GM18508 (cell line): ENCODE data around the gene PLCH2.

ENCODE experiments used
- ATAC-seq: cut with Tn5 transposase; IDR thresholded peaks from one replicate; pipeline ENCODE4 v1.9.1; 2021; ENCODE audit warnings: moderate number of reproducible peaks; ENCODE audit not compliant: insufficient read depth, unreplicated experiment

Gene PLCH2

GRCh38 chr1:2495026-2495425 lies 18.9 kb downstream of the PLCH2 start:
- no peak for ATAC-seq

DNA sequence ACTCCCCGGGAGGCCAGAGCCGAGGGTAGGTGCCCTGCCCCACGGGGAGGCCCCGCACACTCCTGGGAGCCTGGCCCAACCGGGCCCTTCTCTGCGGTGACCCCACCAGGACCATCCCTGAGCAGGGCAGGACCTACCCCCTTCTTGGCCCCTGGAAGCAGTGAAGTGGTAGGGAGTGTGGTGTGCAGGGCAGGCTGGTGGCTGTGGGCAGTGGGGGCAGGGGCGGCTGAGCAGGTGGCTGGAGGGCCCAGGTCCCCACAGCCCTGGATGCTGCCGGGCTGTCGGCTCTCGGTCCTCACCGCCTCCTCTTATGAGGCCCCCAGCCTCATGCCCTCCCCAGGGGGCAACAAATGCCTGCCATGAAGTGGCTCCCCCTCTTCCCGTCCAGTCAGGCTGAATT lies 19.5 kb downstream of the PLCH2 start:
- no peak for ATAC-seq

DNA sequence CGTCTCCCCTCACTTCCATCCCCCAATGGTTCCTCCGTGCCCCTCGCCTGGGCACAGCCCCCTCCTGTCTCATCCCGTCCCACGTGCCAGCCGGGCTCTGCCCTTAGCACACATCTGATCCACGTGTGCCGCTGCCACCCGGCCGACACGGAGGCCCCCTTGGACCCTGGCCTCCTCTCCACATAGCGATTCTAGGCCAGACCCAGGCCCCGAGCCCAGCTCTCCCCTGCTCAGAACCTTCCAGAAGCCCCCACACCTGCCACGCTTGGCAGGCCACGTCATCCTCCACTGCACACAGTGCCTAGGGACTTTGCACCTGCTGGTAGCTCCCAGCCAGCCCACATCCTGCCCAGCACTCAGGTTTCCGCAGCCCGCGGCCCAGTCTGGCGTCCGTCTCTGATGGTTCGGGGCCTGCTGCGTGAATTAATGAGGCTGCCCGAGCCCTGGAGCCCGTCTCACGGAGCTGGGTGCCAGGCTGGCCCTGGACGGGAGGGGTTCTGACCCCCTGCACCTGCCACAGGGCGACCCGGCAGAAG lies 20.1 kb downstream of the PLCH2 start:
- no peak for ATAC-seq

DNA sequence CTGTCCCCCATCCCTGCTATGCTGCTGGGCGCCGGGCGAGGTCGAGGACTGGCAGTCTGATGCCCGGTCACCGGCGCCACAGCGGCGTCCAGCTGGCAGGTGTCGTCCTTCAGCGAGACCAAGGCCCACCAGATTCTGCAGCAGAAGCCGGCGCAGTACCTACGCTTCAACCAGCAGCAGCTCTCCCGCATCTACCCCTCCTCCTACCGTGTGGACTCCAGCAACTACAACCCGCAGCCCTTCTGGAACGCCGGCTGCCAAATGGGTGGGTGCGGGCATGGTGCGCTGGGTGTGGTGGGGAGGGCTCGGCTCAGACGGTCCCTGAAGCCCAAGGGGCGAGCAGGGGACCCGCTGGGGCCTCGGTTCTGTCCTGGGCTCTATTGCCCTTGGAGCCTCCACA lies 20.7 kb downstream of the PLCH2 start:
- ATAC-seq, result no peak

DNA sequence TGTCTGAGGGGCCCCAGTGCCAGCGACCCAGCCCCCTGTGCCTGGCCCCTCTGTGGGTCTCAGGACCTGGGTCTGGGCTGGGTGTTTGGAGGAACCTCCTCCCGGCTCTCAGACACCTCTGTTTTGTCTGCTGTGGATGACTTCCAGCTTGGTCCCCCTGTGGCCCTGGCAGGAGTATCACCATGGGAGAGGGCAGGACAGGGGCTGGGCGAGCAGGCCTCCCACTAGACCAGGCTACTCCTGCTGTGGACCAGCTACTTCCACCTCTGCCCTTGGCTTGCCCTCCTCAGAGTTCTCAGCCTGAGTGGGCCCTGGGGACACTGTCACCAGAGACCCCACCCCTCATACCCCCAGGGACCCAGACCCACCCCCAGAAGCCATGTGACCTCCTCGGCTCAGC lies 21.8 kb downstream of the PLCH2 start:
- ATAC-seq, result no peak

- ATAC-seq, result no peak
These were observed 22.6 kb downstream of the PLCH2 start for GRCh38 chr1:2498648-2499047.

GRCh38 chr1:2499260-2499659 lies 23.2 kb downstream of the PLCH2 start:
- ATAC-seq, result no peak

GRCh38 chr1:2499986-2500596 lies 24.0 kb downstream of the PLCH2 start:
- no peak for ATAC-seq

DNA sequence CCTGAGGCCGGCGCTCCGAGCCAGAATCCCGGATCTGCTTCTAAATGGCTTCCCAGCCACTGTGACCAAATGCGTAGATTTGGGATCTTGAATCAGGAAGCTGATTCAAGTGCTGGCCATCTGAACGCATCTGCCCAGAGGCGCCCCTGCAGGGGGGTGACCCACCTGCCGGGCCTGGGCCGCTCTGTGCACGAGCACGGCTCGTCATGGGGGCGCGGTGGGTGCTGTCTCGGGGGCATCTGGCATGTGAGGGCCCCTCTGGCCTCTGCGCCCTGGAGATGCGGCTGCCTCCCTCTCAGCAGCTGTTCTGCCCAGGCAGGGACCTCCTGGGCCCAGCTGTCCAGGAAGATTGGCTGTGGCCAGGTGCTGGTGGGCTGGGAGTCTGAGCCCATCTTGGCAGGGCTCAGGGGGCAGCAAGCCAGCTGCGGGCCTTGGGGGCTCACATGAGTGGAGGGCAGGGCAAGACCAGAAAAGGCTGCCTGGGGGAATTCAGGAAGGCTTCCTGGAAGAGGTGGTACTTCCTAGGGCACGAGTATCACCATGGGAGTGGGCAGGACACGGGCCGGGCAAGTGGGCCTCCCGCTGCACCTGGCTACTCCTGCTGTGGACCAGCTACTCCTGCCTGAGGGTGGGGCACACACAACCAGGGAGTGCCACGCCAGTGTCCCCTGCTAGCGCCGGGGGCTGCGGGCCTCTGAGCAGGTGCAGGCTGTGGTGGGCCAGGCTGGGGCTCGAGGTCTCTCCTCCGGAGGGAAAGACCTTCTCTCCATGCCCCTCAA lies 25.1 kb downstream of the PLCH2 start:
- no peak for ATAC-seq

GRCh38 chr1:2501820-2502119 lies 25.7 kb downstream of the PLCH2 start:
- no peak for ATAC-seq

GRCh38 chr1:2502210-2502609 lies 26.1 kb downstream of the PLCH2 start:
- no peak for ATAC-seq

DNA sequence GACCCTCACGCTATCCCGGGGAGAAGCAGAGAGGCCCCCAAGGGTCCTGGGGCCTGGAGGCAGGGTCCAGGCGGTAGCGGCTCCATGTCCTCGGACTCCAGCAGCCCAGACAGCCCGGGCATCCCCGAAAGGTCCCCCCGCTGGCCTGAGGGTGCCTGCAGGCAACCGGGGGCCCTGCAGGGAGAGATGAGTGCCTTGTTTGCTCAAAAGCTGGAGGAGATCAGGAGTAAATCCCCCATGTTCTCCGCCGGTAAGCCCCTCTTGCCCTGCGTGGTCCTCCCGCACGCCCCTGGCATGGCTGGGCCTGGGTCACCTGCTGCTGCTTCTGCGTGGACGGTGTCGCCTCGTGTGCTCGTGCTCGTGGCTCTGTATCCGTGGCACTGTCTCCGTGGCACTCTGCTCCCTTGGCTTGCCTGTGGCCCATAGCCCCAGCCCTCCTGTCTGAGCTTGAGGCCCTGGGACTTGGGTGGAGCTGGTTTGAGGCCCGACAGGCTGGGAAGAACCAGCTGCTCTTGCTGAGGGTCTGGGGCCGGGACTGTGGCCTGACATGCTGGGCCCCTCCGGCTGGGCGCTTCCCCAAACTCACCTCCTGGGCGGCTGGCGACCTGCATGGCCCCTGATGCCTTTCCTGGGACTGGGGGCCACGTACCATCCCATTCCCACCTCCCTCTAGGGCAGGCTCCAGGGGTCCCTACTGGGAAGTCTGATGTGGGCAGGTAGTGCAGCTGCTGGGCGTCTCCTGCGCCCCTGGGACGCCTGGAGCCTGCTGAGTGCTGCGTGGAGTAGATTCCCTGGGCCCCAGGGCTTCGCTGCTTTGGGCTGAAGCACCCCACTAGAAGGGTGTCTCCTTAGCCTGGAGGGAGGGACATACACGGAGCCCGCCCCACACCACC lies 26.8 kb downstream of the PLCH2 start:
- no peak for ATAC-seq

- no peak for ATAC-seq
These were observed 27.6 kb downstream of the PLCH2 start for GRCh38 chr1:2503554-2504224.

DNA sequence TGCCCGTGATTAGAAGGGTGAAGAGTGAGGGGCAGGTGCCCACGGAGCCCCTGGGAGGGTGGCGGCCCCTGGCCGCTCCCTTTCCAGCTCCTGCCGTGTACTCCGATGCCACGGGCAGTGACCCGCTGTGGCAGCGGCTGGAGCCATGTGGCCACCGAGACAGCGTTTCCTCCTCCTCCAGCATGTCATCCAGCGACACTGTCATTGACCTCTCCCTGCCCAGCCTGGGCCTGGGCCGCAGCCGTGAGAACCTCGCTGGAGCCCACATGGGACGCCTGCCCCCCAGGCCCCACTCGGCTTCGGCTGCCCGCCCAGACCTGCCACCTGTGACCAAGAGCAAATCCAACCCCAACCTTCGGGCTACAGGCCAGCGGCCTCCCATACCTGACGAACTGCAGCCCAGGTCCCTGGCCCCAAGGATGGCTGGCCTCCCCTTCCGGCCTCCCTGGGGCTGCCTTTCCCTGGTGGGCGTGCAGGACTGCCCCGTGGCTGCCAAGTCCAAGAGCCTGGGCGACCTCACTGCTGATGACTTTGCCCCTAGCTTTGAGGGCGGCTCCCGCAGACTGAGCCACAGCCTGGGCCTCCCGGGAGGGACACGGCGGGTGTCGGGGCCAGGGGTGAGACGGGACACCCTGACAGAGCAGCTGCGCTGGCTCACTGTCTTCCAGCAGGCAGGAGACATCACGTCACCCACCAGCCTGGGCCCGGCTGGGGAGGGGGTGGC lies 28.3 kb downstream of the PLCH2 start:
- no peak for ATAC-seq

GRCh38 chr1:2504949-2505272 lies 28.8 kb downstream of the PLCH2 start:
- ATAC-seq, result no peak

DNA sequence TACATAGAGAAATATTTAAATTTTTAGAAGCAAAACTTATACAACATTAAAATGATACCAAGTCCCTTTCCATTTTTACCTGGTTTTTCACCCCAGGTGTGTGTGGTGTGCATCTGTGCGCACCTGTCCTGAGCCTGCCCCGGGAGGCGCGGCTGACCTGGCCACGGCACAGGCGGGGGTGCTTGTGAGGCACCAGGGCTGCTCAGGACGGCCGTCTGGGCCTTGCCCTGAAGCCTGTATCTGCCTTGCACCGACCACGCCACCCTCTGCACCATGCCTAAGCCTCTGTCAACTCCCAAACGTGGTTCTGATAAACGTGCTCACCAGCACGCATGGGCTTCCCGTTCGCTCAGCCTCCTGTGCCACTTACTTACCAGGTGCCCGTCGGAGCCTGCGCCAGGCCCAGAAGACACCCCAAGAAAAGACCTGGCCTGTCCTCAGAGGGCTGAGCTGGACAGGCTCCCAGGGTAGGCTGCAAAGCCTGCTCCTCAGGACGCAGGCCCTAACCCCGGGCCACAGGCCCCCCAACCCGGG lies 29.4 kb downstream of the PLCH2 start:
- no peak for ATAC-seq

GRCh38 chr1:2506007-2506860 lies 30.1 kb downstream of the PLCH2 start:
- no peak for ATAC-seq

- no peak for ATAC-seq
These were observed 30.9 kb downstream of the PLCH2 start for GRCh38 chr1:2506901-2507565.
